Esophagus squamous epithelium (tissue), 5 donors: Measurements from ENCODE around the gene IFNA8. TPM values are rescaled to one million over a fixed set of nuclear protein-coding genes. Genes with fewer than 3 reads are reported as not detected.

ENCODE experiments used
- DNase-seq: peaks from one replicate; lab custom pipeline; 2025; lab: John Stamatoyannopoulos, UW
- H3K27ac ChIP-seq, 4 donors: fragments of 200-600 bp; sonication (generic); one replicate each; pipeline ENCODE4 v1.5.1; 2016 to 2019; ENCODE audit warnings: mild to moderate bottlenecking in 1 of 4
- H3K27me3 ChIP-seq, 4 donors: fragments of 200-600 bp; sonication (generic); 1 replicate in 3 of 4; 2 replicates in 1 of 4; pipeline versions ENCODE4 v1.5.1 to v1.6.0; 2017 to 2021; ENCODE audit warnings: antibody characterized with exemption in 1 of 4
- H3K36me3 ChIP-seq, 3 donors: fragments of 200-600 bp; sonication (generic); one replicate each; pipeline ENCODE4 v1.5.1; 2016 to 2019
- H3K4me1 ChIP-seq, 3 donors: fragments of 200-600 bp; sonication (generic); one replicate each; pipeline ENCODE4 v1.5.1; 2017 to 2019
- H3K4me3 ChIP-seq, 4 donors: fragments of 200-600 bp; sonication (generic); 1 replicate in 3 of 4; 2 replicates in 1 of 4; pipeline ENCODE4 v1.5.1; 2016 to 2019; ENCODE audit warnings: mild to moderate bottlenecking in 2 of 4, moderate library complexity in 1 of 4
- H3K9me3 ChIP-seq, 3 donors: fragments of 200-600 bp; sonication (generic); one replicate each; pipeline ENCODE4 v1.5.1; 2016 to 2019
- CTCF ChIP-seq, 6 experiments: fragments of 450-650 bp in 4 of 6; fragments of 200-600 bp in 2 of 6; sonication (generic) in 2 of 6; IDR thresholded peaks; one replicate each; pipeline ENCODE4 v1.5.1; 2016 to 2019; ENCODE audit warnings: antibody characterized with exemption in 6 of 6, mild to moderate bottlenecking in 4 of 6, moderate library complexity in 4 of 6
- POLR2A ChIP-seq, 4 donors: fragments of 450-650 bp; IDR thresholded peaks; one replicate each; pipeline ENCODE4 v1.6.1; 2017; ENCODE audit warnings: antibody characterized with exemption in 4 of 4, mild to moderate bottlenecking in 4 of 4, moderate library complexity in 3 of 4
- WGBS, 2 donors: methylation state at CpG; one replicate each; pipeline ENCODE4 v1.1.5; 2018; 5-methylcytosine and 5-hydroxymethylcytosine counted together
- intact Hi-C: fragments of 100-400 bp; cut with DNase I; formaldehyde crosslinking; loops from one replicate; pipeline ENCODE4 v1.15.0; 2022
- total RNA-seq, 4 donors: library from RNA; depleted of rRNA; stranded (reverse); fragments of >200 nt; gene quantifications; one replicate each; pipeline ENCODE4 v1.1.0, GENCODE V29; 2016
- donor health status: DM: yes; HTN: yes; CAD: no.

The IFNA8 gene
- total RNA-seq, 4 donors from 2014 or later, result not detected

- Histone ChIP-seq H3K36me3 (no peaks in the 10 kb centered on the region), H3K9me3 (no peaks in the 10 kb centered on the region), H3K4me3 (no peak overlapping the region), H3K27ac (no peak overlapping the region), H3K4me1 (peaks cover 0 to 5% (median 0%) of the 10 kb centered on the region in 3 donors), H3K27me3 (peaks cover 0 to 58% (median 2%) of the 10 kb centered on the region in 4 donors)
- DNase-seq, result no peak
- intact Hi-C loops, result no loop called here
- no peak for TF ChIP-seq POLR2A (IDR thresholded peaks at IDR 0.05)
- 57 to 64% methylated on average over 4 of the region's 4 CpGs for WGBS, 2 donors
These were observed 25.3 kb upstream of the IFNA8 start for GRCh38 chr9:21383627-21384026.

- Histone ChIP-seq H3K36me3 (no peaks in the 10 kb centered on the region), H3K27me3 (peaks cover 0 to 66% (median 0%) of the 10 kb centered on the region in 4 donors), H3K4me1 (peaks cover 0 to 5% (median 0%) of the 10 kb centered on the region in 3 donors), H3K4me3 (no peak within 1 kb of the TSS), H3K27ac (no peak within 1 kb of the TSS), H3K9me3 (no peaks in the 10 kb centered on the region)
- TF ChIP-seq POLR2A (IDR thresholded peaks at IDR 0.05), result no peak
- no peak for TF ChIP-seq CTCF (IDR thresholded peaks at IDR 0.05)
- DNase-seq, result no peak
- 41 to 46% methylated on average over 1 of the region's 1 CpG for WGBS, 2 donors
- intact Hi-C loops, result no loop called here
These were observed 23.7 kb upstream of the IFNA8 start, which contains the start of gene IFNA2 for GRCh38 chr9:21385131-21385670. TSS of gene IFNA2 (minus strand) at chr9:21385398. CDS start at chr9:21385329, 69 bp downstream.

- H3K27me3 ChIP-seq, result peaks cover 0 to 84% (median 0%) of the 10 kb centered on the region in 4 donors
- peaks cover 0 to 8% (median 3%) of the 10 kb centered on the region in 3 donors for H3K4me1 ChIP-seq
- H3K4me3 ChIP-seq, result no peak overlapping the region
- no peaks in the 10 kb centered on the region for H3K36me3 ChIP-seq
- 82 to 91% methylated on average over 4 to 5 of the region's 6 CpGs for WGBS, 2 donors
- TF ChIP-seq POLR2A (IDR thresholded peaks at IDR 0.05) (no peak), CTCF (IDR thresholded peaks at IDR 0.05) (peak in 3 of 6 experiments; percentile 11 to 40 (median 23))
- no peak overlapping the region for H3K27ac ChIP-seq
- intact Hi-C loops, result no loop called here
- no peak for DNase-seq
- no peaks in the 10 kb centered on the region for H3K9me3 ChIP-seq
These were observed 16.6 kb upstream of the IFNA8 start for GRCh38 chr9:21392270-21392669.

- H3K36me3 ChIP-seq, result no peaks in the 10 kb centered on the region
- no peak for DNase-seq
- peaks cover 0 to 8% (median 3%) of the 10 kb centered on the region in 3 donors for H3K4me1 ChIP-seq
- intact Hi-C loops, result no loop called here
- 10 to 27% methylated on average over 13 to 28 of the region's 40 CpGs for WGBS, 2 donors
- H3K27ac ChIP-seq, result no peak overlapping the region
- no peaks in the 10 kb centered on the region for H3K9me3 ChIP-seq
- TF ChIP-seq CTCF (IDR thresholded peaks at IDR 0.05) (peak in 5 of 6 experiments; percentile 39 to 73 (median 57)), POLR2A (IDR thresholded peaks at IDR 0.05) (no peak)
- H3K4me3 ChIP-seq, result peak overlapping the region; percentile 15 to 68 (median 45)
- H3K27me3 ChIP-seq, result peaks cover 0 to 85% (median 0%) of the 10 kb centered on the region in 4 donors
These were observed 12.9 kb upstream of the IFNA8 start for GRCh38 chr9:21395778-21396717.

GRCh38 chr9:21398955-21399489 lies 9.9 kb upstream of the IFNA8 start:
- intact Hi-C loops, result no loop called here

More at GRCh38 chr9:21398955-21399489, 9.9 kb upstream of the IFNA8 start:
- peaks cover 6 to 22% (median 13%) of the 10 kb centered on the region in 3 donors for H3K4me1 ChIP-seq
- 84 to 96% methylated on average over 5 of the region's 5 CpGs for WGBS, 2 donors
- H3K27ac ChIP-seq, result no peak overlapping the region
- H3K27me3 ChIP-seq, result peaks cover 0 to 79% (median 5%) of the 10 kb centered on the region in 4 donors
- no peaks in the 10 kb centered on the region for H3K9me3 ChIP-seq
- H3K4me3 ChIP-seq, result no peak overlapping the region
- DNase-seq, result no peak
- TF ChIP-seq CTCF (IDR thresholded peaks at IDR 0.05) (no peak), POLR2A (IDR thresholded peaks at IDR 0.05) (no peak)
- H3K36me3 ChIP-seq, result no peaks in the 10 kb centered on the region
